Measurements from ENCODE around the gene BRINP2.

Gene BRINP2, protein sequence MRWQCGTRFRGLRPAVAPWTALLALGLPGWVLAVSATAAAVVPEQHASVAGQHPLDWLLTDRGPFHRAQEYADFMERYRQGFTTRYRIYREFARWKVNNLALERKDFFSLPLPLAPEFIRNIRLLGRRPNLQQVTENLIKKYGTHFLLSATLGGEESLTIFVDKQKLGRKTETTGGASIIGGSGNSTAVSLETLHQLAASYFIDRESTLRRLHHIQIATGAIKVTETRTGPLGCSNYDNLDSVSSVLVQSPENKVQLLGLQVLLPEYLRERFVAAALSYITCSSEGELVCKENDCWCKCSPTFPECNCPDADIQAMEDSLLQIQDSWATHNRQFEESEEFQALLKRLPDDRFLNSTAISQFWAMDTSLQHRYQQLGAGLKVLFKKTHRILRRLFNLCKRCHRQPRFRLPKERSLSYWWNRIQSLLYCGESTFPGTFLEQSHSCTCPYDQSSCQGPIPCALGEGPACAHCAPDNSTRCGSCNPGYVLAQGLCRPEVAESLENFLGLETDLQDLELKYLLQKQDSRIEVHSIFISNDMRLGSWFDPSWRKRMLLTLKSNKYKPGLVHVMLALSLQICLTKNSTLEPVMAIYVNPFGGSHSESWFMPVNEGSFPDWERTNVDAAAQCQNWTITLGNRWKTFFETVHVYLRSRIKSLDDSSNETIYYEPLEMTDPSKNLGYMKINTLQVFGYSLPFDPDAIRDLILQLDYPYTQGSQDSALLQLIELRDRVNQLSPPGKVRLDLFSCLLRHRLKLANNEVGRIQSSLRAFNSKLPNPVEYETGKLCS

DNA sequence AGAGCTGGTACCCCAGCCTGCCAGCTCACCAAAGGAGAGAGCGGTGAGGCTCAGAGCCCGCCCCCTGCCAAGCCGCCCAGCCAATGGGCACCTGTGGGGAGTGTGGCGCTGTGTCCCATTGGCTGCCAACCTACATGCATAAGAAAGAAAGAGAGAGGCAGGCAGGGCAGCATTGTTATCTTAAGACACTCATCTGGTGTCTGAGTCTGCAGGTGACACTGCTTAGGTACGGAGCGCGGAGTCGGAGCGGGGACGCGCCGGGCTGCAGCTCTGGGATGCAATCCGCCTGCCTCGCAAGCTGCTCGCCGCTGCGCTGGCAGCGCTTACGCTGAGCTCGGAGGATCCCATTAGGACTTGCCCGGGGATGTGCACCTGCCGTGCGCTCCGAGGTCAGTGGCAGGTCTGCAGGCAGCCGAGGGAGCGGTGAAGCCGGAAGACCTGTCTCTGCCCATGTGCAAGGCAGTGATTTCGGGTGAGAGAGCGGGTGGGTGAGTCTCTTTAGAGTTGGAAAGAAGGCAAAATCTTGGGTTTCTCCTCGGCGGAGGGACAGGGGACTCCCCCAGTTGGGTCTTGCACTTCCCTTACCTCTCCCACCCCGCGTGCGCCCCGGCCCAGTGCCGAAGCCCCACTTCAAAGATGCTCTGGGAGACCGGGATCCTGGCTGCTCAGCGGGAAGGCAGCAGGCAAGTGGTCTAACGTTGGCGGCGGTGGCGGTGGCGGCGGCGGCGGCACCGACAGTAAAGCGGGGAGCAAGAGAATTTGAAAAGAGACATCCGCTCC, at the start of gene BRINP2:
Gene BRINP2, plus strand, starts transcription at position 203 of the 780 bp plus-strand sequence. CDS start 58,919 bp downstream, outside the sequence.
- DNase-seq: no peak

DNA sequence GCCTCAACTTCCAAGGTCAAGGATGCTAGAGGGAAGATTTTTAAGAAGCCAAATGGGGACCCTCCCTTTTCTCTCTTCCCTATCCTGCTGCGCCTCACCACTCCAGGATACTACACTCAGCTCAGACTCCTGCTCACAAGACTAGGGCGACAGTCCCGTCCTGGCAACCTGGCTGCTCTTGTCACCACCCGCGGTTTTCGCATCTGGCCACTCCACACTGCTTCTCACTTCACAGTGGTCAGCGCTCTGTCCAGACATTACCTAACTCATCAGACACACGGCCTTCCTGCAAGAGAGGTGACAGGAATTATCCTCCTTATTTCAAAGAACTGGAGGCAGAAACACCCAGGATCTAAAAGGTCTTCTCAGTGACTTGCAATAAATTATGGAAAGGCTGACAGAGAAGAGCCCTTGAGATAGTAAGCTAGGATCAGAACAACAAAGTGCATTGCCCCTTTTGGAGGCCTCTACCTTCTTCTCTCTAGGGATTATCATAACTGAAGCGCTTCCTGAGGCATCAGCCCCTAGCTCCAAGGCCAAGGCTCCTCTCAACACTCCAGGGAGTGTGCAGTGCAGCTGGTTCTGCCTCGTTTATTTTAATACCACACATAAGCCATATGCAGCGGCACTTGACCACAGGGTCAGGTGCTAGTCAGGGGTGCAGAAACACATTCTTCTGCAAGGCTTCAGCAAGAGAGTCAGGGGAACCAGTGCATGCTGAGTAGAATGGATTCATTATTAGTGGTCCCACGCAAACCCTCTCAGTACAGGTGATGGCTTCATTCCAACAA, 48.1 kb upstream of the BRINP2 start:
- DNase-seq: no peak

DNA sequence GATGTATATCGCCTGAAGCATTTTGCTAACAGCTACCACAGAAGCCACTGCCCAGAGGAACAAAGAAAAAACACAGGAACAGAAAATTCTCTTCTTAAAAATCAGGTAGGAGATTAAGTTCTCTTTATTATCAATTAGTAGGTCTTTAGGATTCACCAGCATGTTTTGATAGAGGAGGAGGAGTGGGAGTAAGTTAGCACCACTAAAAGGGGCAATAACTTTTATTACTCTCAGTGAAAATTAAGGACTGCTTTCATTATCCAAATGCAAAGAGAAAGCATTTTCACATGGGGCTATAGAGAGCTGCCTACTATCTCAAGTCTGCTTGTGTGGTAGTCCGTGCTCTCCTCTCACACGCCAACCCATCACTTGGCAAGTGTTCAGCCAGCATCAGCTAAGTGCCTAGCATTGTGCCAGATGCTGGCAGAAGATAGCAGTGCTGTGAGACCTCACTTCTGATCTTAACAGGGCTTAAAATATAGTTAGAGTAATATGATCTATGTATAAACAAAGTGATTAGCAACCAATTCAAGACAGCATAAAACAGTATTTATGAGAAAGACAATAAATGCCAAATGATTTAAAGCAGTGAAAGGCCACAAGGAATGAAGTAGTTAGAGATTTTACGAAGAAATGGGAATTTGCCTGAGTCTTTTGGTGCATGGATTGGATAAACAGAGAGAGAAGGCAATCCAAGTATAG, 46.0 kb upstream of the BRINP2 start:
- no peak for DNase-seq

DNA sequence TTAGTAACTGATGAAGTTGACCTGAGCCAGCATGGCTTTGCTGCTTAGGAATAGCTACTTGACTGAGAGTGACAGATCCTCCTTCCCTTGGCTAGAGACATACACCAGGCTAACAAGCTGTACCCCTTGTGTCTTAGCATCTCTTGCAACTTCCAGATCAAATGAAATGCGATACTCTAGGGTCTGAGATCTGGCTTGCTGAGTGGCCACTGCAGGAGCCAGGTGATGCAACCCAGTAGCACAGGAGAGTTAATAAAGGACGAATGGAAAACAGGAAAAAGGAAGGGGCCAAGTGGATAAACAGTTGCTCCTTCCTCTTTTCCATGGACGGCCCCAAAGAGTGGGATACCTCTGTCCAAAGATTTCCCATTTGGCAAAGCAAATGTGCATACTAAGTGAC, 44.5 kb upstream of the BRINP2 start:
- no peak for DNase-seq

DNA sequence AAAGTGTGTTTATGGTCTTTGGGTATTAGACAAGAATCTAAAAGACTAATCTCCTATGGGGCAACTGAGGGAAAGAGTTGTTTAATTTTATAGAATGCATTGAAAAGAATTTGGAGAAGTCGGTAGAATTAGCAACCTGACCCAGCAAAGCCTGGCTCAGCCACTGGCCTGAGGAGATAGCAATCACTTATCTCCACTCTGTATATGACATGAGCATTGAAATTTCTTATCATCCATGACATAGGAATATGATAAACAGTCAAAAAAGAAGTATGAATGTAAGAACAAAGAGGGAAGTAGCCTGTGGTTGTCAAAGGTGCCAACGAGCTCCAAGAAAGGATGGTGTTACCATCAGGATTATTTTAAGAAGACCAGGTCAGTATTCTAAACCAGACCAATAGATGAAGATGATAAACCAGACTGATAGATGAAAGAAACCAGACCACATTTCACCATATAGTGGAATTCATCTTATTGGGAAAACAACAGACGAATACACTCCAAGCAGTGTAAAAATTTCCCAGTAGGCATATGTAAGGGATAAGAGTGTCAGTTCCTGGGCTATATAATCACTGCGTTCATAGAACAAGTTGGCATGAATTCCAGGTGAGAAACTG, 42.0 kb upstream of the BRINP2 start:
- DNase-seq: no peak

DNA sequence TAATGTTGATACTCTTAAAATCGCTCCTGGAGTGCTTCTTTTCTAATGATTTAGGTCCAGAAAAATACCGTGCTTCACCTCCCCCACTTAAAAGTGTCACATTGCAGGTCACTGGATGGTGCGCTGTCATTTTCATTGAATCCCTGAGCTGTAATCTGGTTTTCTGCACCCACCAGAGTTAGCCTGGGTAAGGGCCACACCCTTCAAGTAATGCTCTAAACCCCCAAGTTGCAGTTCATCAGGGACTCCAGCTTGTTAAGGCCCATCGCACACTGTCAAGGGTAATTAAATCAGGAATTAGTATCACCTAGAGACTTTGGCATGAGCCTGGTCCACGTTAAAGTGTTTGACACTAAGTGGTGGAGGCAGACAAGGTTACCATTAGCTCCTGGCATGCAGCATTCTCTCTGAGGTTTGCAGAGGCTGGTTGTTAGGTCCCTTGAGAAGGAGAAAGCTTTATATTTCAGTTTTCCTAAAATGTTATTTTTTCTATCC, 40.3 kb upstream of the BRINP2 start:
- DNase-seq: no peak

DNA sequence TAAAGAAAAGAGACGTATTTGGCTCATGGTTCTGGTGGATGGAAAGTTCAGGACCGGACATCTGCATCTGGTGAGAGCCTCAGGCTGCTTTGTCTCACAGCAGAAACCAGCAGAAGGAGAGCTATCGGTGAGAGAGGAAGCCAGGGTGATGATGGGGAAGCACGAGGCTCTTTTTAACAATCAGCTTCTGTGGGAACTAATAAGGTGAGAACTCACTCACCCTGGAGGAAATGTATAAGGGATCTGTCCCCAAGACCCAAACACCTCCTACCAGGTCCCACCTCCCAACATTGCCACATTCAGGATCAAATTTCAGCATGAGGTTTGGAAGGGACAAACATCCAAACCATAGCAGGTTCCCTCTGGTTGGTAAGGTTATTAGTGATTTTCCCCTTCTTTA, 39.0 kb upstream of the BRINP2 start:
- DNase-seq: no peak

DNA sequence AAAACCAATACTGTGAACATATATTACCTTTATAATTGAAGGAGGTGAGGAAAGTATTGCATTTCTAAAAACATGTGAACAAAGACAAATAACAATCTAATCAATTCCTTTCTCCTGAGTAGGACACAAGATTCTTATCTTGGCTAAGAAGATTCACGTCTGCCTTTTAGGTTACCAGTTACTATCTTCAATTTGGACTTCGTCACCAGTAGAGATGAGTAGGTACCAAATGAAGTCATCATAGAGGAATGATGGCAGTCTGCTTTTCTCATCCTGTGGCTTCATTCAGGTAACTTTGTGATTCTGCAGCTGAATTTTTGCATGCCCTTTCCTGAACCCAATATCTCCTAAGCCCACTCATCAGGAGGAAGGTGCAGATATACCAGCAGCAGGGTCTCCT, 38.6 kb upstream of the BRINP2 start:
- no peak for DNase-seq

DNA sequence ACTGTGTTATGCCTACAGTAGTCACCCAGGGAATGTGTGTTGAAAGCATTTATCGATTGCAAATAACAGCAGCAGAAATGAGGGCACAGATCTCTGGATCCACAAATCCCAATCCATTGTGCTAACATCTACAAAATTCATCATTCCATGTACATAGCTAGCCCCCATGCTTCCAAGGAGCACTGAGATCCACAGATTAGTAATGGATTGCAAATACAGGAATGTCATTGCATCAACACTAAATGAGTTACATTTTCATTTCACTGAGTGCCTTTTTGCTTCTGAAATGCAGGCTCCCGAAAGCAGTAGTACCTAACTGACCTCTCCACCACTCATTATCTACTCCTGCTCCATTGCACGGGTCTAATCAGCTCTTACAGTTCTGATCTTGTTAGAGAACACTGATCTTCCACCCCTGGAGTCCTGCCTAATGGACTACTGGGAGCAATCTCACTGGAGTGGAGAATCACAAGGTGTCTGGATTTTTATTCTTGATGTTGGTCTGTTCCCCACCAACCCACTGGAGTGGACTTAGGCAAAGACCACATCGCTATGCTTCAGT, 36.7 kb upstream of the BRINP2 start:
- no peak for DNase-seq

DNA sequence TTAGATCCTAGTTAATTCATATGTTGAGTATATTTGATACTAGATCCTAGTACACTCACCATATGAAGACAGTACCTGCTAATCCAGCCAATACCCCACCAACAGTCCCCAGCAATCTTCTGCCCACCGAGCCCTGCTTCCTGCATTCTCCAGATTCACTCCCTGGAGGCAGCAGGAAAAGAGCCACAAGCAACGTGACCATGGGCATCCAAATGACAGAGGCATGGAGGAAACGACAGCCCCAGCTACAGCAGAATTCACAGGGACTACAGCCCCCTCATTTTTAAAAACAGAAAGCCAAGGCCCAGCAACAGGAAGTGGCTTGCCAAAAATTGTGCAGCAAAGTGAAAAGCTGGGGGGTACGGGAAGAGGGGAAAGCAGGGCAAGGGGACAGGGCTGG, 35.5 kb upstream of the BRINP2 start:
- DNase-seq: no peak

DNA sequence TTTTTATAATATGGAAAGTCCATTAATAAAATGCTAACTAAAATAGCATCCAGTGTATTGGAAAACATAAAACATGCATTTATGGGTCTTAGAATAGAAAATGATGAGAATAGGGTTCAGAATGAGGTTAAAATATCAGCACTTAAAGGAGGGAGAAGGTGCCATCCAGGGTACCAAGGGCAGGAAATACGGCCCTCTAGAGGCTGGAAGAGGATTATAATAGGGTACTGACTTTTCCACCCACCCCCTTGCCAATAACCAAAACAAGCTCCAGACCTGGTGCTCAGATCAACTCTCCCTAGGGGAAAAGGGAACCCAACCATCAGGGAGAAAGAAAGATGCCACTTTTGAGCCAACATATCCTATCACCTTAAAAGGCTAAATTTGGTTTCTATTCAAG, 32.9 kb upstream of the BRINP2 start:
- no peak for DNase-seq

DNA sequence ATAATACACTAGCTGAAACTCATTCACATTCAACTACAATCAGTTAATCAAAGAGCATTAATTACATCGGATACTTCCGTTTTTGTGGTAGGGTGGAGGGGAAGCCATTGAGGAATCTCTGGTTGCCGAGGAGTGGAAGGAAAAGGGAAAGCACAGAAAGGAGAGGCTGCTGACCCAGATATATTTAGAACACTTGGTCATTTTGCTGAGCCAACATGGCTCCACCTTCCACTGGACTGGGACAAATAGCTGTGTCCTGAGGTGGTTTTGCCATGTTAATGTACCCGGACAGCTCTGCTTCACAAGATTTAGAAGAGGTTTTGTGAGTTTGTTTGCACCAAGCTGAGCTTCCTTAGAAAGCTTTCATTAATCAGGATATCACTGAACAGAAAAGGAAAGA, 32.4 kb upstream of the BRINP2 start:
- no peak for DNase-seq

DNA sequence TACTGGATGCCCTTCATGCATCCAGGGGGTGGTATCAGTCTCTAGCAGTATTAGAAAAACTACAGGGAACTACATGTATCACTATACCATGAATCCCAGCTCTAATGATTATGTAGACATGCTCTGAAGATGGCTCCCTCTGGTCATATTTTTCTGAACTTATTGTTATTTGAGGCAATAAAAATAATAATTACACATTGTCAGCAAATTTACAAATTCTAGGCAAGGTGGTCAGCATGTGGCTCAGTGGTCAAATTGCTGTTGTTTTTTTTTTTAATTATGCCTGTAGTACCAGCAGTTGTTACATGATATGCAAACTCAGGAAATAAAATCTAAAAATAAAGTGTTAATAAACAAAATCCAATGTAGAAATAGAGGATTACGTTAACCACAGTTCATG, 28.7 kb upstream of the BRINP2 start:
- no peak for DNase-seq

DNA sequence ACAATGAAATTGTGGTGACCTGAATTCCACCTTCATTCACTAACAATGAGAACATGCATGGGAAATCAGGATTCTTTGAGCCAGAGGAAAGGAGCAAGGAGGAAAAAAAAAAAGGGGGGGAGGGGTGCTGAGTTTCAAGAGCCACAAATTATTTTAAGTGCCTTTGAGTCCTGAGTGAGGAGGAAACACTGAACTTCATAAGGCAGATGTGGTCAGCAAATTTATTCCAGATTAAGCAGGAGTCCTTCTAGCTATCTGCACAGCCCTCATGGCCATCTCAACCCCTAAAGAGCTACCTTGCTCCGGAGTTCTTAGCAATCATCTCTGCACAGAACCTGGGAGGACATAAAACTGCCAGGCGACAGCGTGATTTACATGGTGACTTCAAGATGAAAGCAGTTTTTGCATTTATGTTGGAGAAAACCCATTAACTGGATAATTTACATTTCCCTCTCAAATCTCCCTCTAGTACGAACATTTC, 27.9 kb upstream of the BRINP2 start:
- no peak for DNase-seq

DNA sequence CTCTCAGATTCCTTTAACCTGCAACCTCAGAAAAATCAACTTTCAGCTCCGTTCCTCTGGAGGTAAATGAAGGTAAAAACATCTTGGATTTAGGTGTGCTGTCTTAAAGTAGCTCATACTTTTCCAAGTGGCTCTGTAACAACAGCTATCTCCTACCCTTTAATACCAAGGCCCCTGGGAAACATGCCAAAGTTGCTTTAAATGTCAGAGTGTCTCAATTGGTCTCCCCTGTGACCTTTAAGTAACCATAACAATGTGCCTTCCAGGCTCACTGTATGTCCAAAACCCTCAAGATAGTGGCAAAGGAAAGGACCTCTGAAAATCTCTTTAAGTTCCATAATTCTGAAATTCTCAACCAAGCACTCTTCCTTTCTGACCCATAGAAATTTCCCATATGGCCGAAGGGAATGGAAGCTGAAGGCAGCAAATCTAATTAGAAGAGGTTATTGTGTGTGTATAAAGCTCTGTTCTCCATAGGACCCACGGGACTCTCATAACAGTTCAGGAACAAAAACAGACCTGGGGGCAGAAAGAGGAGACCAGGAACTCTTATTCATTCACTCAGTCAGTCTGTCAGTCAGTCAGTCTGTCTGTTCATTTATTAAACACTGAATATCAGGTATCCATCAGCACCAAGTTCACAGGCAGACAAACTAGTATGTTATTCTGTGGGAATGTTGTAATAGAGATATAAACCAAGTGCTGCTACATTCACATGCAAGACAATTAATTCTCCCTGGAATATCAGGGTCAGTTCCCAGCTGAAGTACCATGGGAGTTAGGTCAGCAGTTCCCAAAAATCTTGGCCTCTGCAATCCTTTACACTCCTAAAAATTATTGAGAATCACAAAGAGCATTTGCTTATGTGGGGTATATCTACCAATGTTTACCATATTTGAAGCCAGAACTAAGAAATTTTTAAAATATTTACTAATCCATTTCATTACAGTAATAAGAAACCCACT, 25.4 kb upstream of the BRINP2 start:
- no peak for DNase-seq

DNA sequence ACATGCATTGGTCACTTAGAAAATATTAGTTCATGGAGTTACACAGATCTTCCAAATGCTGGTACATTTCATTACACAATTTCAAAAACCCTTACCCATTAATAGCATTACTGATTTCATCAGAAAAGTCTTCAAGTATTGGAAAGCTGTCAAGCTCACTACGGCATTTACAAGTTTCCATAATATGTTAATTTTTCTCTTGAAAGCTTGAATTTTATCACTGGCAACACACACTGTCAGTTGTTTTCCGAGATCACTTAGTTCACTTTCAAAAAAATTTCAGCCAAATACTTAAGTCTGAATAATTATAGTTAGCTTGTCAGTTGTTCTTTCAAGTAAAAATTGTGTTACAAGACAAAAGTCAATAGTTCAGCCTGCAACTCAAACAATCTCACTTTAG, 24.3 kb upstream of the BRINP2 start:
- DNase-seq: no peak

DNA sequence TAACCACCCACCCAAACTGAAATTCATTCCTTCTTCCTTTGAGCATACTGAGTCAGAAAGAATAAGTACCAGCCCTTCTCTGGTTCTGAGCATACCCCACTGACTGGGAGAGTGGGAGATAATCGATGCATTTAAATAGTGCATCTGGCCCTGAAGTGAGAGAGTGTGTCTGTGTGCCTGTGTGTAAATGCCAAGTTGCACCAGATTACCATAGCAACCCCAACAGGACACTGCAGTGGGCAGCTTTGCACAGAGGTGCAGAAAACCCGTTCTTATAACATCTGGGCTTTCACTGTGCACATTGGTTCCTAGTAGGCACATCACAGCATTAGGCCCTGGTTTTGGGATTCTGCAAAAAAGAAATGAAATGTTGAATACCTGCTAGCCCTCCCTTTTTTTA, 8.5 kb upstream of the BRINP2 start:
- no peak for DNase-seq

DNA sequence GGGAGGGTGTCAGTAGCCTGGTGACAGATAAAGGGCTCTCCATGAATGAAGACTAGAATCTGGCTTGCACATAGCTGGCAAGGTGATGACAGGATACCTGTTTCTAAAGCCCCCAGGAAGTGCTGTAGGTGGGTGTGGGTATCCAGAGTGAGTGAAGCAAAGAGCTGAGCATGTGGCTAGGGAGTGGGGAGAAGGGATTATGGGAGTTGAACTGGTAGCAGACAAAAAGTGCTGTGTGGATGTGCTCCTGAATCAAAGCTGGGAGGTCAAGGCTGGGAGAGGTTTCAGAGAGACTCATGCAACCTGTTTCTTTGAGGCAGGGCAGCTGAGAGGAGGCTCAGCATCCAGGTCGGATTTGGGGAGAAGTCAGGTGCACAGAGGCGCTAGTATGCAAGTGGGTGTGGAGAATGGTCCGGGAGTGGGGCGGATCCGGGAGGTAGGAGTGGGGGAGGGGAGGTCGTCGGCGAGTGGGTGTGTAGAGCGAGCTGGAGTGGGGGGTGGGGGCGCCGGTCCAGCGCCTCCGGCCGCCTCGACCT, 6.8 kb upstream of the BRINP2 start:
- no peak for DNase-seq

DNA sequence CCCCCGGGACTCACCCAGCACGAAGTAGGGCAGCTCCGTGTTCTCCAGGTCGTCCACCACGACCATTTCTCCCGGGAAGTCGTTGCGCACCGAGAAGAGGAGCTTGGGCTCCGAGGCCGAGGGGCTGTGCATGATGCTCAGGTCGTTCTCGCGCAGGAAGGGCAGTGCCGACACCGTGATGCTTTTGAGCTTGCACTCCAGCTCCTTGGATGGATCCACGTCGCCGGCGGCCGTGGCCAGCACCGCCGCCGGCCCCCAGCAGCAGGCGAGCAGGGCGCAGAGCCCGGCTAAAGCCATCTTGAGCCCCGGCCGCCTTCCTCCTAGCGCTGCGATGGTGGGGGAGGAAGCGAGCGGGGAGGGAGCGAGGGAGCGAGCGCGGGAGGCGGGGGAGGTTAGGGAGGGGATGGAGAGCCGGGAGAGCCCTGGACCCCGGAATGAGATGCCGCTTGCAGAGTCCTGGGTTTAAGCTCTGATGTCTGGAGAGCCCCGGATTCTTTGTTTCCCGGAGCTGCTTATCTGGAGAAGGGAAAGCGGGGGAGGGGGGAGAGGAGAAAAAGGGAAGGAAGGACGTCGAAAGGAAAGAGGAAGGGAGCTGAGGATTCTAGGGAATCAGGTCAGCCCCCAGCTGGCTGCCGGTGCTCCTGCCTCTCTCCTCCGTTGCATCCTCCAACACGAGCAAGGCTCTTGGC, 6.2 kb upstream of the BRINP2 start, which contains the start of gene ASTN1:
Gene ASTN1, minus strand, starts transcription at position 333 of the 689 bp plus-strand sequence. Its CDS starts 36 bp downstream, at position 297.
- DNase-seq: no peak

Data from SIG-M5 (cell line).